ENCODE data around the gene NTPCR.
"Not testable (repeated sequence)": the region's sequence is repeated elsewhere in the genome, so short reads cannot be mapped to it uniquely, and the experiment has no call there.

NTPCR gene

DNA sequence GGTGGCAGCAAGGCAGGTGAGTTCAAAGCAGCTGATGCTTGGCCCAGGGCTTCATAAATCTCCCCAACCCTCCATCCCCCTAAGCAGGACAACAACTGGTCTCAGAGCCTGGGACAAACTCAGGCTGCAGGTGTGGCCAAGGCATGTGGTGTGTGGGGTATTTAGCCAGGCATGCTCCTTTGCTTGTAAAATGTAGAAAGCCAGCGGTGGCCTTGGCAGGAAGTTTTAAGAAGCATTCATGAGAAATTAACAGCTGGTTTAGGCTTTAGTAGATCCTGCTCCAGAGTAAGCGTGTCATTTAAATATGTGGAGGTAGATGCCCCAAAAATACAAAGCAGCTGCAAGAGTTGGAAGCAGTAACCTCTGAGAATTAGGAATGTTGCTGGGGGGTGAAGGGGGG lies 44.8 kb downstream of the NTPCR start:
- Mint-ChIP-seq H3K36me3 (ENCODE audit: low read depth) (peaks cover 94% of the 10 kb centered on the region), H3K27me3 (no peaks in the 10 kb centered on the region), H3K4me3 (no peak overlapping the region), H3K27ac (no peak overlapping the region), H3K4me1 (ENCODE audit: low read depth) (peaks cover 2% of the 10 kb centered on the region), H3K9me3 (peaks cover 17% of the 10 kb centered on the region)
- DNase-seq, result no peak

DNA sequence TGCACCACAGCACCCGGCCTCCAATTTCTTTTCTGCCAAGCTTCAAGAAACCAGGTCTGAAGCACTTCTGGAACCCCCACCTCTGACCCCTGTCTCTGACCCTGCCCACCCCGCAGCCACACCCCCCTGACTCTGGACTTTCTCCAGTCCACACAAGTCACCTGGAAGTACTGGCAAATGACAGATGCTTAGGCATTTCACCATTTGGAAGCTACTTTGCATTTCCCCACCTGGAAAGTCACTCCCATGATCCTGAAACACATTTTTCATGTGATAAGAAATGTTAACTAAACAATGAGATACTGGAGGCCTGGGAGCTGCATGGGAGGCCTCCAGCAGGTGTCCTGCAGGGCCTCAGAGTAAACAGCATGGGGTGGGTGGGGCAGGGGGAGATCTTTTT lies 45.7 kb downstream of the NTPCR start:
- Mint-ChIP-seq H3K4me3 (no peak overlapping the region), H3K4me1 (ENCODE audit: low read depth) (peaks cover under 1% of the 10 kb centered on the region), H3K27ac (no peak overlapping the region), H3K9me3 (peaks cover 17% of the 10 kb centered on the region), H3K27me3 (no peaks in the 10 kb centered on the region), H3K36me3 (ENCODE audit: low read depth) (peaks cover 97% of the 10 kb centered on the region)
- no peak for DNase-seq

- Mint-ChIP-seq H3K27ac (no peak overlapping the region), H3K27me3 (no peaks in the 10 kb centered on the region), H3K9me3 (peaks cover 16% of the 10 kb centered on the region), H3K36me3 (ENCODE audit: low read depth) (peaks cover 94% of the 10 kb centered on the region), H3K4me3 (no peak overlapping the region), H3K4me1 (ENCODE audit: low read depth) (no peaks in the 10 kb centered on the region)
- no peak for DNase-seq
These were observed 47.7 kb downstream of the NTPCR start for GRCh38 chr1:232998138-232998537.

DNA sequence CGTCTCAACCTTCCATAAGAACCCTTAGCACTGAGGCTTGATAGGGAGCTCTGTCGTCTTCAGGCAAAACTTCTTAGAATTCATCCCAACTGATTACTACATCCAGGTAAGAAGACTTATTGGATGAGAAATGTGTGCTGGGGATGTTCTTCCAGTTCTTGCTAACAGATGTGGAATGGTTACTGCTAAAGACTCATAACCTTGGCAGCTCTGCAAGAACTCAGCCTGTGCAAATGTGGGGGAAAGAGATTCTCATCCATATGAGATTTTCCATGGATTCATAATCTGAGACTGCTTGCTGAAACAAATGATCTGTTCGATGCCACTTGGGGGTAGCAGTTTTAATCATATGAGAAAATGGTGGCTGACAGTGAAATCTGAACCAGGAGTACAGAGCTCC lies 48.2 kb downstream of the NTPCR start:
- no peaks in the 10 kb centered on the region for H3K27me3 Mint-ChIP-seq
- no peak for DNase-seq
- H3K9me3 Mint-ChIP-seq, result peaks cover 13% of the 10 kb centered on the region
- H3K27ac Mint-ChIP-seq, result no peak overlapping the region
- H3K4me1 Mint-ChIP-seq (ENCODE audit: low read depth), result no peaks in the 10 kb centered on the region
- no peak overlapping the region for H3K4me3 Mint-ChIP-seq
- peaks cover 94% of the 10 kb centered on the region for H3K36me3 Mint-ChIP-seq (ENCODE audit: low read depth)

DNA sequence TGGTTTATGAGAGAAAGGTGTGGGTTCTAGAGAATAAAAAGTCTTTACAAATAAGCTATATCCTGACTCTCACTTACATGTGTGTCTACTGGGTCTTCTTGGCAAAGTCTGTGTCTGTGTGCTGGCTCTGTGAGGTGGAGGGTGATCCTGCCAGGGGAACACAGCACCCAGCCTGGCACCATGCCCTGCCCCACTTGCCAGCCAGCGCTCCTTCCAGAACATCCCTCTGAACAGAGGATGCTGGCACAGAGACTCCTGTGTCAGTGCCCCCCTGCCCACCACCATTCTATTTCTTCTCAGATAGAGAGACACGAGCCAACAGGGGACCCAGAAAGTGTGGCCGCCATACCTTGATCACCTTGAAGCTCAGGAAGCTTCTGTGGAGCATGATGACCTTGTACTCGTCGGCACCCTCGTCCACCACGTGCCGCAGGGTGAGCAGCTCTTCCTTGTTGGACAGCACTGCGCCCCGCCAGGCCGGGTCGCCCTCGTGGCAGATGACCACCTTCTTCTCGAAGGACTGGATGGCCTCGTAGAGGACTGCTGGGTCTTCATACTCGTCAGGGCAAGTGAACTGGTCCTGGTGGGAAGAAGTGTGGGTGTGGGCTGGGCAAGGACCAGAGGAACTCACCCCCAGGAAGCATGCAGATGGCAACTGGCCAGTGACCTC lies 49.7 kb downstream of the NTPCR start:
- H3K4me1 Mint-ChIP-seq (ENCODE audit: low read depth), result no peaks in the 10 kb centered on the region
- H3K36me3 Mint-ChIP-seq (ENCODE audit: low read depth), result peaks cover 92% of the 10 kb centered on the region
- H3K27ac Mint-ChIP-seq, result no peak overlapping the region

GRCh38 chr1:233003638-233004037 lies 53.2 kb downstream of the NTPCR start:
- peaks cover 82% of the 10 kb centered on the region for H3K36me3 Mint-ChIP-seq (ENCODE audit: low read depth)
- DNase-seq; H3K27me3 Mint-ChIP-seq; H3K27ac Mint-ChIP-seq; H3K4me3 Mint-ChIP-seq; H3K9me3 Mint-ChIP-seq; H3K4me1 Mint-ChIP-seq (ENCODE audit: low read depth): not testable (repeated sequence)

More for the DNA sequence above, 49.7 kb downstream of the NTPCR start:
- no peak overlapping the region for H3K4me3 Mint-ChIP-seq
- no peaks in the 10 kb centered on the region for H3K9me3 Mint-ChIP-seq
- DNase-seq, result no peak
- no peaks in the 10 kb centered on the region for H3K27me3 Mint-ChIP-seq

DNA sequence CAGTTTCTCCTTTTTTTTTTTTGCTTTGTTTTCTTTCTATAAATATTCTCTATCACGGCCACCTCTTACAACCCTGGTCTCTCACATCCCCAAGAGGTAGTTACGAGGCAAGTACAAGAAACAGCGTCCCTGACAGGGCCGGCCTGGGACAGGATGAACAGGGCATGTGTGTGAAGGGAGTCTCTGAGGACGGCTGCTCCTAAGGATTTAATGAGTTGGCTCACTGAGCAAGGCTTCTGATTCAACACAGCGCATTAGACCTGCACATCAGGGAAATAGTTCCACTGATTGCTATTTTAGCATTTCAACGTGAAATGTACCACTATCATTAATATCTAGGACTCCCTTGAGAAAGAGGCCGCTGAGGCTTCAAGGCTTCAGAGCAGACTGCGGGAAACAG lies 54.0 kb downstream of the NTPCR start:
- H3K27me3 Mint-ChIP-seq, result no peaks in the 10 kb centered on the region
- no peak for DNase-seq
- no peaks in the 10 kb centered on the region for H3K4me1 Mint-ChIP-seq (ENCODE audit: low read depth)
- no peak overlapping the region for H3K4me3 Mint-ChIP-seq
- H3K9me3 Mint-ChIP-seq, result no peaks in the 10 kb centered on the region
- no peak overlapping the region for H3K27ac Mint-ChIP-seq
- peaks cover 80% of the 10 kb centered on the region for H3K36me3 Mint-ChIP-seq (ENCODE audit: low read depth)

- DNase-seq, result no peak
- Mint-ChIP-seq H3K4me1 (ENCODE audit: low read depth) (no peaks in the 10 kb centered on the region), H3K9me3 (no peaks in the 10 kb centered on the region), H3K27me3 (no peaks in the 10 kb centered on the region), H3K36me3 (ENCODE audit: low read depth) (peaks cover 80% of the 10 kb centered on the region), H3K4me3 (no peak overlapping the region), H3K27ac (no peak overlapping the region)
These were observed 54.7 kb downstream of the NTPCR start for GRCh38 chr1:233005156-233005555.

DNA sequence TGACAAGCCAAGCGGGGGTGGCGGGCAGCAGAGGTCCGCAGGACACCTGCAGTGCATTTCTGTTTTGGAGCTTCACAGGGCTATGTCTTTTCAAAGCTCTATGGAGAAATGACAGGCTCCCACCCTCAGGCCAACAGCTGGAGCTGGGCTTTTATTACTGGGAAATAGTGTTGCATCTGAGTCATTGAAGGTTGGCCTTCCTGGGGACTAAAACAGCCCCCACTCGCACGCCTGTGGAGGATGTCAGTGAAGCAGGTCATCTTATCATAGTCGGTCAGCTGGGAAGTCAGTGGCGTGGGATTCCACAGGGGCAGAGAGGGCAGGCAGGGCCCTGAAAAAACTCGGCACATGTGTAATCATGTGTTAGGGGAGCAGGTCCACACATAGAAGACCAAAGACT lies 55.3 kb downstream of the NTPCR start:
- DNase-seq, result no peak
- H3K27me3 Mint-ChIP-seq, result no peaks in the 10 kb centered on the region
- H3K4me3 Mint-ChIP-seq, result no peak overlapping the region
- H3K9me3 Mint-ChIP-seq, result no peaks in the 10 kb centered on the region
- H3K27ac Mint-ChIP-seq, result no peak overlapping the region
- H3K36me3 Mint-ChIP-seq (ENCODE audit: low read depth), result peaks cover 76% of the 10 kb centered on the region
- no peaks in the 10 kb centered on the region for H3K4me1 Mint-ChIP-seq (ENCODE audit: low read depth)

DNA sequence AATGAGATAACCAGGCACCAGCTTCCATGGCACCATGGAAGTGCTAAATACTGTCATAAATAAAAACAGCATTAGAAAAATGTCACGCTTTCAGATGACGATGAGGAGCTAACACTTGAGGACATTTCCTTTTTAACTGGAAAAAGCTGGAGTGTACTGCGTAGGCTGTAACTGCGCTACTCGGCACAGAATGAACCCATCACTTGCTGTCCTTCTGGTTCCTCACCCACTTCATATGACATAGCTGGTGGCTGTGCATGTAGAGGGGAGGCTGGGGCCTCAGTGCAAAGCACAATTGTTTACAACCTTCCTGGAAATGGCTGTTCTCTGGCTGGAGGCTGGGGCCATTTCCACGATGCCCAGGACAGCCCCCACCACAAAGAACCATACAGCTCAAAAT lies 55.7 kb downstream of the NTPCR start:
- Mint-ChIP-seq H3K27me3 (no peaks in the 10 kb centered on the region), H3K36me3 (ENCODE audit: low read depth) (peaks cover 72% of the 10 kb centered on the region)

DNA sequence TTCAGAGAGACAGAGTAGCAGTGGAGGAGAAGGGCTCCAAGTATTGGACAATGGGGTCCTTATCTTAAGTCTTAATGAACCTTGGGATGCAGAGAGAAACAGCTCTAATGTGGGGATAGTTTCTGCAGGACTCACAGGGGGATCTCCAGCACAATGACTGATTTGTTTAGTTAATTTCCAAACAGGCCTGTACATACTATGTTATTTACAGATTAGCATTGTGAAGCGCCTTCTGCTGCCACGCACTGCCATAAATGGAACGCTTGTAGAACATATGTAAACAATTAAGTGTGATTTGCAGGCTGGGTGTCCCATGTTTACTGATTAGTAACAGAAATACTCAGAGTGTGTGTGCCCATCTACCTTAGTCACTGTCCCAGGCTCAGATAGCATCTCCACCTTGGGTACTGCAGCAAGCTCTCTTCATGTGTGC lies 56.1 kb downstream of the NTPCR start:
- no peak overlapping the region for H3K27ac Mint-ChIP-seq
- no peaks in the 10 kb centered on the region for H3K4me1 Mint-ChIP-seq (ENCODE audit: low read depth)
- H3K27me3 Mint-ChIP-seq, result no peaks in the 10 kb centered on the region
- peaks cover 70% of the 10 kb centered on the region for H3K36me3 Mint-ChIP-seq (ENCODE audit: low read depth)
- H3K9me3 Mint-ChIP-seq, result no peaks in the 10 kb centered on the region
- no peak for DNase-seq
- H3K4me3 Mint-ChIP-seq, result no peak overlapping the region

More for the DNA sequence above, 55.7 kb downstream of the NTPCR start:
- Mint-ChIP-seq H3K27ac (no peak overlapping the region), H3K4me3 (no peak overlapping the region), H3K4me1 (ENCODE audit: low read depth) (no peaks in the 10 kb centered on the region), H3K9me3 (no peaks in the 10 kb centered on the region)
- no peak for DNase-seq

GRCh38 chr1:233010146-233010545 lies 59.7 kb downstream of the NTPCR start:
- H3K4me3 Mint-ChIP-seq, result no peak overlapping the region
- H3K27ac Mint-ChIP-seq, result no peak overlapping the region
- no peaks in the 10 kb centered on the region for H3K4me1 Mint-ChIP-seq (ENCODE audit: low read depth)
- no peaks in the 10 kb centered on the region for H3K9me3 Mint-ChIP-seq
- H3K36me3 Mint-ChIP-seq (ENCODE audit: low read depth), result peaks cover 73% of the 10 kb centered on the region
- no peaks in the 10 kb centered on the region for H3K27me3 Mint-ChIP-seq
- no peak for DNase-seq

- H3K4me3 Mint-ChIP-seq, result no peak overlapping the region
- no peaks in the 10 kb centered on the region for H3K27me3 Mint-ChIP-seq
- DNase-seq, result no peak
- no peaks in the 10 kb centered on the region for H3K9me3 Mint-ChIP-seq
- H3K4me1 Mint-ChIP-seq (ENCODE audit: low read depth), result peaks cover 2% of the 10 kb centered on the region
- peaks cover 70% of the 10 kb centered on the region for H3K36me3 Mint-ChIP-seq (ENCODE audit: low read depth)
- H3K27ac Mint-ChIP-seq, result no peak overlapping the region
These were observed 61.6 kb downstream of the NTPCR start for GRCh38 chr1:233012021-233012420.

- no peaks in the 10 kb centered on the region for H3K27me3 Mint-ChIP-seq
- H3K27ac Mint-ChIP-seq, result no peak overlapping the region
- DNase-seq, result no peak
- no peaks in the 10 kb centered on the region for H3K9me3 Mint-ChIP-seq
- H3K4me3 Mint-ChIP-seq, result no peak overlapping the region
- H3K36me3 Mint-ChIP-seq (ENCODE audit: low read depth), result peaks cover 69% of the 10 kb centered on the region
- peaks cover 2% of the 10 kb centered on the region for H3K4me1 Mint-ChIP-seq (ENCODE audit: low read depth)
These were observed 65.6 kb downstream of the NTPCR start for GRCh38 chr1:233015965-233016364.

- Mint-ChIP-seq H3K4me1 (ENCODE audit: low read depth) (peaks cover 2% of the 10 kb centered on the region), H3K36me3 (ENCODE audit: low read depth) (peaks cover 67% of the 10 kb centered on the region), H3K27me3 (no peaks in the 10 kb centered on the region), H3K4me3 (no peak overlapping the region), H3K27ac (no peak overlapping the region), H3K9me3 (no peaks in the 10 kb centered on the region)
- DNase-seq, result no peak
These were observed 66.4 kb downstream of the NTPCR start for GRCh38 chr1:233016798-233017197.

DNA sequence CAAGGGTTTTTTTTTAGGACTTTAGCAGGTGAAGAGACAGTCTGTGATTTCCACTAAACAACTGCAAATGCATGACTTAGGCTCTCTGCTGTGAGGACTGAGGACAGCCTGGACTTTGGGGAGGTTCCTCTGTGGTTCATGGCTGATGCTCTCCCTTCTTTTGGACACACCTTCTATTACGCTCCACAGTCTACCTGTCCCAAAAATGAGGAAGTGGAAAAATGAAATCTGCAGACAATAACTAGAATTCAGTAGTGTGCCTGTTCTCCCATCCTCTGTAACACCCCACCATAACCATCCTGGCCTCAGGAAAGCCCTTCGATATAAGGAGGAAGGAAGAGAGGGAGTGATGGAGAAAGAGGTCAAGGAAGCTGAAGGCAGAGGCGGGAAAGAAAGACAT lies 68.7 kb downstream of the NTPCR start:
- Mint-ChIP-seq H3K4me1 (ENCODE audit: low read depth) (peaks cover 2% of the 10 kb centered on the region), H3K27me3 (no peaks in the 10 kb centered on the region), H3K27ac (no peak overlapping the region), H3K4me3 (no peak overlapping the region), H3K9me3 (no peaks in the 10 kb centered on the region), H3K36me3 (ENCODE audit: low read depth) (peaks cover 58% of the 10 kb centered on the region)
- DNase-seq, result no peak
